A673 (cell line): ENCODE measurements around the gene KANSL3.

Experiments used
- EZH2 ChIP-seq: fragments of 200-600 bp; sonication (generic); IDR thresholded peaks from 2 replicates; pipeline ENCODE4 v1.6.1; 2017; ENCODE audit warnings: borderline replicate concordance, low read depth, mild to moderate bottlenecking, mixed read lengths, antibody characterized with exemption, low read length; ENCODE audit not compliant: poor library complexity, severe bottlenecking
- TF ChIP-seq, protein P1 (sequence below): fragments of 300-800, 200-600 bp; sonication (generic); conservative IDR thresholded peaks from 2 replicates; pipeline ENCODE4 v1.5.1; 2017; ENCODE audit warnings: low read depth, mild to moderate bottlenecking, antibody characterized with exemption, low read length, moderate library complexity, mixed read lengths

DNA sequence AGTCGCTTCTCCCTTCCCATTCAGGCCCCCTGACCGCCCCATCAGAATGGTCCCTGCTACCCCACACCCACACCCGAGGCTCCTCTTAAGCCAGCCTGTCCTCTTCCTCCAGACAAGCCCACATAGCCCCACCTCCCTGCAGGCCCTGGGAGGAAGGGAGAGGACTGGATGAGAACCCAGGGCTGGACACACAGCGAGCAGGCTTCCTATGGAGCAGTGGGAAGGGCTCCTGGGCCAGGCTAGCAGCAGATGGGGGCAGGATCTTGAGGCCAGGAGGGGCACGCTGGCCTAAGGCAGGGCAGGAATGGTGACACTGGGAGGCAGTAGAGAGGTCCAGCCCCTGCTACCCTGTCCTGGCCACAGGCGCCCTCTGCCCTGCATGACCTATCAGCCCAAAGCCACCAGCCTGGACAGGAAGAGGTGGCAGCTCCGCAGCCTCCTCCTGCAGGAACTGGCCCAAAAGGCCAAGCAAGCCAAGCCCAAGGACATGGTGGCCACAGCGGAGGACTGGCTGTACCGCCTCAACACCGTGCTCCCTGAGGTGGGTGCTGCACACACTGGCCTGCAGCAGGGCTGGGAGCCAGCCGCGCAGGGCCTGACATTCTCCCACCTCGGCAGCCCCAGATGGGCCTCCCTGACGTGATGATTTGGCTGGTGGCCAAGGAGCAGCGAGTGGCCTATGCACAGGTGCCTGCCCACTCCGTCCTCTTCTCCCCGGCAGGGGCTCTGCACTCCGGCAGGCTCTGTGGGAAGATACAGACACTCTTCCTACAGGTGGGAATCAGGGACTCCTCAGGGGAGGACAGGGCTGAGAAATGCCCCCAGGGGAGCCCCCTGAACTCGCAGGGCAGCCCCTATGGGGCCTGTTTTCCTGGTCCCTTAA lies 47.7 kb upstream of the KANSL3 start:
- TF ChIP-seq, protein P1, sequence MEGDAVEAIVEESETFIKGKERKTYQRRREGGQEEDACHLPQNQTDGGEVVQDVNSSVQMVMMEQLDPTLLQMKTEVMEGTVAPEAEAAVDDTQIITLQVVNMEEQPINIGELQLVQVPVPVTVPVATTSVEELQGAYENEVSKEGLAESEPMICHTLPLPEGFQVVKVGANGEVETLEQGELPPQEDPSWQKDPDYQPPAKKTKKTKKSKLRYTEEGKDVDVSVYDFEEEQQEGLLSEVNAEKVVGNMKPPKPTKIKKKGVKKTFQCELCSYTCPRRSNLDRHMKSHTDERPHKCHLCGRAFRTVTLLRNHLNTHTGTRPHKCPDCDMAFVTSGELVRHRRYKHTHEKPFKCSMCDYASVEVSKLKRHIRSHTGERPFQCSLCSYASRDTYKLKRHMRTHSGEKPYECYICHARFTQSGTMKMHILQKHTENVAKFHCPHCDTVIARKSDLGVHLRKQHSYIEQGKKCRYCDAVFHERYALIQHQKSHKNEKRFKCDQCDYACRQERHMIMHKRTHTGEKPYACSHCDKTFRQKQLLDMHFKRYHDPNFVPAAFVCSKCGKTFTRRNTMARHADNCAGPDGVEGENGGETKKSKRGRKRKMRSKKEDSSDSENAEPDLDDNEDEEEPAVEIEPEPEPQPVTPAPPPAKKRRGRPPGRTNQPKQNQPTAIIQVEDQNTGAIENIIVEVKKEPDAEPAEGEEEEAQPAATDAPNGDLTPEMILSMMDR = no peak
- TF ChIP-seq EZH2 = no peak
